ENCODE results near the gene NUTM2F.
"Not testable (repeated sequence)": the region's sequence is repeated elsewhere in the genome, so short reads cannot be mapped to it uniquely, and the experiment has no call there.

The NUTM2F gene

GRCh38 chr9:94328544-94328943 is at the start of gene NUTM2F:
Gene NUTM2F, minus strand, starts transcription at chr9:94328644. Its CDS starts 21 bp downstream, at chr9:94328623.
- DNase-seq (ENCODE audit: low read depth); H3K4me3 ChIP-seq (ENCODE audit: low read length): not testable (repeated sequence)

GRCh38 chr9:94375197-94375596 is 46.8 kb upstream of the NUTM2F start:
- H3K4me3 ChIP-seq (ENCODE audit: low read length), result peak overlapping the region; percentile 59
- DNase-seq (ENCODE audit: low read depth), result not testable (repeated sequence)

- peak; percentile 51 for DNase-seq (ENCODE audit: low read depth)
- peak overlapping the region; percentile 59 for H3K4me3 ChIP-seq (ENCODE audit: low read length)
These were observed 46.0 kb upstream of the NUTM2F start for GRCh38 chr9:94374176-94375056.

- DNase-seq (ENCODE audit: low read depth), result not testable (repeated sequence)
- H3K4me3 ChIP-seq (ENCODE audit: low read length), result peak overlapping the region; percentile 54
These were observed 45.3 kb upstream of the NUTM2F start for GRCh38 chr9:94373779-94374175.

GRCh38 chr9:94370266-94370665 is 41.8 kb upstream of the NUTM2F start:
- not testable (repeated sequence) for DNase-seq (ENCODE audit: low read depth); H3K4me3 ChIP-seq (ENCODE audit: low read length)

- DNase-seq (ENCODE audit: low read depth), result peak; percentile 27
- H3K4me3 ChIP-seq (ENCODE audit: low read length), result not testable (repeated sequence)
These were observed 35.7 kb upstream of the NUTM2F start for GRCh38 chr9:94364093-94364614.

GRCh38 chr9:94357158-94357557 is 28.7 kb upstream of the NUTM2F start:
- H3K4me3 ChIP-seq (ENCODE audit: low read length); DNase-seq (ENCODE audit: low read depth): not testable (repeated sequence)

GRCh38 chr9:94351901-94352723 is 23.7 kb upstream of the NUTM2F start:
- DNase-seq (ENCODE audit: low read depth); H3K4me3 ChIP-seq (ENCODE audit: low read length): not testable (repeated sequence)

GRCh38 chr9:94348754-94349153 is 20.3 kb upstream of the NUTM2F start:
- not testable (repeated sequence) for H3K4me3 ChIP-seq (ENCODE audit: low read length); DNase-seq (ENCODE audit: low read depth)

GRCh38 chr9:94347451-94347850 is 19.0 kb upstream of the NUTM2F start:
- peak; percentile 16 for DNase-seq (ENCODE audit: low read depth)

GRCh38 chr9:94341703-94342102 is 13.3 kb upstream of the NUTM2F start:
- DNase-seq (ENCODE audit: low read depth); H3K4me3 ChIP-seq (ENCODE audit: low read length): not testable (repeated sequence)

More at GRCh38 chr9:94347451-94347850, 19.0 kb upstream of the NUTM2F start:
- not testable (repeated sequence) for H3K4me3 ChIP-seq (ENCODE audit: low read length)

- not testable (repeated sequence) for DNase-seq (ENCODE audit: low read depth); H3K4me3 ChIP-seq (ENCODE audit: low read length)
These were observed 12.3 kb upstream of the NUTM2F start for GRCh38 chr9:94340750-94341149.

- DNase-seq (ENCODE audit: low read depth), result not testable (repeated sequence)
These were observed 11.2 kb upstream of the NUTM2F start for GRCh38 chr9:94339657-94340056.

GRCh38 chr9:94338723-94339122 is 10.3 kb upstream of the NUTM2F start:
- not testable (repeated sequence) for H3K4me3 ChIP-seq (ENCODE audit: low read length); DNase-seq (ENCODE audit: low read depth)

More at GRCh38 chr9:94339657-94340056, 11.2 kb upstream of the NUTM2F start:
- not testable (repeated sequence) for H3K4me3 ChIP-seq (ENCODE audit: low read length)

GRCh38 chr9:94336445-94336844 is 8.0 kb upstream of the NUTM2F start:
- H3K4me3 ChIP-seq (ENCODE audit: low read length); DNase-seq (ENCODE audit: low read depth): not testable (repeated sequence)

GRCh38 chr9:94325583-94325982 is 2.9 kb downstream of the NUTM2F start:
- DNase-seq (ENCODE audit: low read depth); H3K4me3 ChIP-seq (ENCODE audit: low read length): not testable (repeated sequence)

- not testable (repeated sequence) for H3K4me3 ChIP-seq (ENCODE audit: low read length); DNase-seq (ENCODE audit: low read depth)
These were observed 5.2 kb downstream of the NUTM2F start for GRCh38 chr9:94323153-94323798.

GRCh38 chr9:94322342-94322940 is 6.0 kb downstream of the NUTM2F start:
- H3K4me3 ChIP-seq (ENCODE audit: low read length); DNase-seq (ENCODE audit: low read depth): not testable (repeated sequence)
